Measurements from ENCODE around the gene FAM124B. TPM values are rescaled to one million over a fixed set of nuclear protein-coding genes. Genes with fewer than 3 reads are reported as not detected.

FAM124B gene
- under 0.01 and 0.32 TPM in 2 replicates for total RNA-seq

GRCh38 chr2:224401641-224402342 lies at the start of gene FAM124B:
Gene FAM124B, minus strand, starts transcription at chr2:224402107. Its CDS starts 339 bp downstream, at chr2:224401768.
- DNase-seq (ENCODE audit: low read depth) = peak; percentile 99
- H3K4me3 ChIP-seq (ENCODE audit: low read depth, low read length) = no peak within 1 kb of the TSS
- TF ChIP-seq CTCF (IDR thresholded peaks at IDR 0.05; ENCODE audit: insufficient read depth, low read depth, low read length) = no peak

GRCh38 chr2:224449212-224450147 lies 47.6 kb upstream of the FAM124B start:
- peak; percentile 65 for TF ChIP-seq CTCF (IDR thresholded peaks at IDR 0.05; ENCODE audit: insufficient read depth, low read depth, low read length)
- H3K4me3 ChIP-seq (ENCODE audit: low read depth, low read length) = no peak overlapping the region
- peak; percentile 31 for DNase-seq (ENCODE audit: low read depth)

GRCh38 chr2:224448236-224448635 lies 46.3 kb upstream of the FAM124B start:
- no peak for TF ChIP-seq CTCF (IDR thresholded peaks at IDR 0.05; ENCODE audit: insufficient read depth, low read depth, low read length)
- H3K4me3 ChIP-seq (ENCODE audit: low read depth, low read length) = no peak overlapping the region
- no peak for DNase-seq (ENCODE audit: low read depth)

- DNase-seq (ENCODE audit: low read depth) = no peak
- H3K4me3 ChIP-seq (ENCODE audit: low read depth, low read length) = no peak overlapping the region
- TF ChIP-seq CTCF (IDR thresholded peaks at IDR 0.05; ENCODE audit: insufficient read depth, low read depth, low read length) = no peak
Measured at GRCh38 chr2:224444783-224445182, 42.9 kb upstream of the FAM124B start.

GRCh38 chr2:224444021-224444420 lies 42.1 kb upstream of the FAM124B start:
- no peak overlapping the region for H3K4me3 ChIP-seq (ENCODE audit: low read depth, low read length)
- no peak for DNase-seq (ENCODE audit: low read depth)
- TF ChIP-seq CTCF (IDR thresholded peaks at IDR 0.05; ENCODE audit: insufficient read depth, low read depth, low read length) = no peak

GRCh38 chr2:224442071-224442967 lies 40.4 kb upstream of the FAM124B start:
- DNase-seq (ENCODE audit: low read depth) = peak; percentile 37
- H3K4me3 ChIP-seq (ENCODE audit: low read depth, low read length) = peak overlapping the region; percentile 60
- TF ChIP-seq CTCF (IDR thresholded peaks at IDR 0.05; ENCODE audit: insufficient read depth, low read depth, low read length) = no peak

All from fibroblast of villous mesenchyme (primary cell).